GM19240 (cell line): ENCODE measurements around the gene GALNTL6.

ENCODE experiments used
- DNase-seq: peaks from one replicate; pipeline ENCODE4 v3.0.0; 2011; ENCODE audit warnings: low spot score; ENCODE audit not compliant: insufficient read length

The GALNTL6 gene

GRCh38 chr4:171993247-171993646 lies 180.0 kb downstream of the GALNTL6 start:
- no peak for DNase-seq

GRCh38 chr4:172007889-172008288 lies 194.7 kb downstream of the GALNTL6 start:
- DNase-seq: no peak

GRCh38 chr4:172009446-172010230 lies 196.4 kb downstream of the GALNTL6 start:
- no peak for DNase-seq

- no peak for DNase-seq
These were observed 198.0 kb downstream of the GALNTL6 start for GRCh38 chr4:172011196-172011595.

- no peak for DNase-seq
These were observed 205.2 kb downstream of the GALNTL6 start for GRCh38 chr4:172018358-172018757.

- no peak for DNase-seq
These were observed 222.4 kb downstream of the GALNTL6 start for GRCh38 chr4:172035562-172035961.

- DNase-seq: no peak
These were observed 227.6 kb downstream of the GALNTL6 start for GRCh38 chr4:172040766-172041165.

GRCh38 chr4:172042714-172043114 lies 229.5 kb downstream of the GALNTL6 start:
- DNase-seq: no peak

GRCh38 chr4:172045981-172046380 lies 232.8 kb downstream of the GALNTL6 start:
- DNase-seq: no peak

- no peak for DNase-seq
These were observed 235.5 kb downstream of the GALNTL6 start for GRCh38 chr4:172048666-172049065.

- DNase-seq: no peak
These were observed 237.7 kb downstream of the GALNTL6 start for GRCh38 chr4:172050911-172051310.

GRCh38 chr4:172055046-172055445 lies 241.8 kb downstream of the GALNTL6 start:
- no peak for DNase-seq

- DNase-seq: no peak
These were observed 242.3 kb downstream of the GALNTL6 start for GRCh38 chr4:172055498-172055897.

GRCh38 chr4:172061204-172061603 lies 248.0 kb downstream of the GALNTL6 start:
- DNase-seq: no peak

GRCh38 chr4:172068506-172068905 lies 255.3 kb downstream of the GALNTL6 start:
- no peak for DNase-seq

- no peak for DNase-seq
These were observed 260.4 kb downstream of the GALNTL6 start for GRCh38 chr4:172073590-172073989.

- DNase-seq: no peak
These were observed 270.1 kb downstream of the GALNTL6 start for GRCh38 chr4:172083272-172083671.

- DNase-seq: no peak
These were observed 275.4 kb downstream of the GALNTL6 start for GRCh38 chr4:172088556-172088955.

- DNase-seq: no peak
These were observed 282.0 kb downstream of the GALNTL6 start for GRCh38 chr4:172095161-172095560.

- DNase-seq: no peak
These were observed 283.6 kb downstream of the GALNTL6 start for GRCh38 chr4:172096786-172097185.

- DNase-seq: no peak
These were observed 286.2 kb downstream of the GALNTL6 start for GRCh38 chr4:172099376-172099775.

- DNase-seq: no peak
These were observed 290.3 kb downstream of the GALNTL6 start for GRCh38 chr4:172103456-172103855.

- DNase-seq: no peak
These were observed 291.3 kb downstream of the GALNTL6 start for GRCh38 chr4:172104539-172104938.
